KOPT-K1 (cell line): Measurements from ENCODE around the gene AIMP1.
"Not testable (repeated sequence)": the region's sequence is repeated elsewhere in the genome, so short reads cannot be mapped to it uniquely, and the experiment has no call there.

ENCODE experiments used
- H3K27ac ChIP-seq: fragments of 200-600 bp; sonication (generic); 2 replicates; pipeline ENCODE4 v1.5.1; 2016; ENCODE audit warnings: antibody characterized with exemption, mild to moderate bottlenecking, low read depth, low read length; ENCODE audit not compliant: poor library complexity, severe bottlenecking
- H3K36me3 ChIP-seq: fragments of 200-600 bp; sonication (generic); 2 replicates; pipeline ENCODE4 v1.5.1; 2017; ENCODE audit warnings: antibody characterized with exemption, mild to moderate bottlenecking, low read length, moderate library complexity; ENCODE audit not compliant: insufficient read depth
- H3K9me3 ChIP-seq: fragments of 200-600 bp; sonication (generic); 2 replicates; pipeline ENCODE4 v1.5.1; 2017; ENCODE audit warnings: antibody characterized with exemption, low read length, mild to moderate bottlenecking; ENCODE audit not compliant: insufficient read depth, poor library complexity, severe bottlenecking

The AIMP1 gene

DNA sequence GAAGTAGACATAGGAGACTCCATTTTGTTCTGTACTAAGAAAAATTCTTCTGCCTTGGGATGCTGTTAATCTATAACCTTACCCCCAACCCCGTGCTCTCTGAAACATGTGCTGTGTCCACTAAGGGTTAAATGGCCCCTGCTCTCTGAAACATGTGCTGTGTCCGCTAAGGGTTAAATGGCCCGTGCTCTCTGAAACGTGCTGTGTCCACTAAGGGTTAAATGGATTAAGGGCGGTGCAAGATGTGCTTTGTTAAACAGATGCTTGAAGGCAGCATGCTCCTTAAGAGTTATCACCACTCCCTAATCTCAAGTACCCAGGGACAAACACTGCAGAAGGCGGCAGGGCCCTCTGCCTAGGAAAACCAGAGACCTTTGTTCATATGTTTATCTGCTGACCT is 5.5 kb downstream of the AIMP1 start:
- H3K9me3 ChIP-seq, H3K27ac ChIP-seq: not testable (repeated sequence)
- H3K36me3 ChIP-seq, result peaks cover 46% of the 10 kb centered on the region

DNA sequence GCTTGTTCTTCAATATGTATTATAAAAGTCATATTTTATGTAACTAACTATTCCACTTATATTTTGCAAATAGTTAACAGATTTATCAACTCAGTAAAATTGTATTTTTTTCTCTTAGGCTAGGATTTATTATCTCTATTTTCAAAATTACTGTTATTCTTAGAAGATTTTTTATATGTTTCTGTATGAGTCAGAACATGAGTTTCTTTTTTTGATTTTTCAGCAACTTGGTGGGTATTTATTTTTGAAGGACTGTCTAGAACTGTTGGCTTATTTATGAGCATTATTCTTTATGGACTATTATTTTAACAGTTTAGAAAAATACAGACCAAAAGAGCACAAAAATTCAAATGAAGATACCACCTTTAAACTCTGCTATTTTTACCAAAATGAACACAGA is 6.8 kb downstream of the AIMP1 start:
- Histone ChIP-seq H3K27ac (no peak overlapping the region), H3K36me3 (peaks cover 59% of the 10 kb centered on the region), H3K9me3 (no peaks in the 10 kb centered on the region)

DNA sequence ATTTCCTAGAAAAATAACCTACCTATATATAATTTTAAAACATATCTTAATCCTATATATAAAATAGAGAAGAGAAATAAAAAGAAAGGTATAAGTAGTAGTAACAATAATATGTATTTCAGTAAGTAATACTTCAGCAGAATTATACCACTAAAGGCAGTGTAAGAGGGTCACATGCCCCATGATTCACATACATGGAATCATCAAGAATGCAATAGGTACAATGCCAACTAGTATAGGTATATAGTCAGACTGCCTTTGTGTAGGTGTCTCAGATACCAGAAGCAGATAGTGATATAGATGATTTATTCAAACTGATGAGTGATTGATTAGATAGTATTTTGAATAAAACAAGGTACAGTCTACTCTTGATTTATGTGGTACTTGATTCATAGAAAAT is 9.4 kb downstream of the AIMP1 start:
- peaks cover 75% of the 10 kb centered on the region for H3K36me3 ChIP-seq

DNA sequence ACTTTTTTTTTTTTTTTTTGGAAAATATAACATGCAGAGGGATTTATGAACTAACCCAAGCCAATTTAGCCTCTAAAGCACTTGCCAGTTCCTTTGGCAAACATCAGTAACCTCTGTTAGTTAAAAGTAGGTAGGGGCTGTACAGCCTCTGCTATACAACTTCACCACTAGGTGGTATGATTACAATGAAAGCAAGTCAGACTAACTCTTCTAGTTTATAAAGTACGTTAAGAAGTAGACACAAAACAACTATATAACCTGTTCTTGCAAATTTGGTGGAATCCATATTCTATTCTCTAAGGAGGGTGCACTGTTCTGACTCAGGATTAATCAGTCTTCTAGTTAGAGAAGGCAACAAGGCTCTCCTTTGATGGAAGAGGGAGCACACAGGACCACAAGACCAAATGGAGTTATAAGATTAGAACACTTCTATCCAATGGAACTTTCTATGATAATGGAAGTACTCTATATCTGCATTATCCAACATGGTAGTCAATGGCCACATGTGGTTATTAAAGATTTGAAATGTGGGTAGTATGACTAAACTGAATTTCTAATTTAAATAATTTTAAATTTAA is 12.8 kb downstream of the AIMP1 start:
- Histone ChIP-seq H3K9me3 (no peaks in the 10 kb centered on the region), H3K27ac (no peak overlapping the region), H3K36me3 (peaks cover 93% of the 10 kb centered on the region)

More for the DNA sequence above, 9.4 kb downstream of the AIMP1 start:
- no peaks in the 10 kb centered on the region for H3K9me3 ChIP-seq
- no peak overlapping the region for H3K27ac ChIP-seq

DNA sequence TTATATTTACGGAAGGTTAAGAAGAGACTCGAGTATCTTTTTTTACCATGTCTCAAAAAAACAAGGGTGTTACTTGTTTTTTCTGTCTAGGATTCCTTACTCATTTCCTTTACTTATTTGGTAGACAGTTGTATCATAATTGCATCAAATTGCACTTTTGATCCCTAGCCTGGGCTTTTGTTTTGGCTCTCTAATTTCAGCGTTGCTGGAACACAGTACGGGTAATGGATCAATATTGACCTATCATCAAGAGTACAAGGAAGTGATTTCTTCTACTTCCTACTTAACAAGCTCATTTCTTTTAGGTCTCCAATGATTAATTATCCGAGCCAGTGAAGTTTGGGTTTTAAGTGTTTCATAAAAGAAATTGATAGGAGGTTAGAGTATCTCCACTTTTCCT is 16.8 kb downstream of the AIMP1 start:
- Histone ChIP-seq H3K9me3 (peaks cover 9% of the 10 kb centered on the region), H3K27ac (no peak overlapping the region), H3K36me3 (peaks cover 98% of the 10 kb centered on the region)

DNA sequence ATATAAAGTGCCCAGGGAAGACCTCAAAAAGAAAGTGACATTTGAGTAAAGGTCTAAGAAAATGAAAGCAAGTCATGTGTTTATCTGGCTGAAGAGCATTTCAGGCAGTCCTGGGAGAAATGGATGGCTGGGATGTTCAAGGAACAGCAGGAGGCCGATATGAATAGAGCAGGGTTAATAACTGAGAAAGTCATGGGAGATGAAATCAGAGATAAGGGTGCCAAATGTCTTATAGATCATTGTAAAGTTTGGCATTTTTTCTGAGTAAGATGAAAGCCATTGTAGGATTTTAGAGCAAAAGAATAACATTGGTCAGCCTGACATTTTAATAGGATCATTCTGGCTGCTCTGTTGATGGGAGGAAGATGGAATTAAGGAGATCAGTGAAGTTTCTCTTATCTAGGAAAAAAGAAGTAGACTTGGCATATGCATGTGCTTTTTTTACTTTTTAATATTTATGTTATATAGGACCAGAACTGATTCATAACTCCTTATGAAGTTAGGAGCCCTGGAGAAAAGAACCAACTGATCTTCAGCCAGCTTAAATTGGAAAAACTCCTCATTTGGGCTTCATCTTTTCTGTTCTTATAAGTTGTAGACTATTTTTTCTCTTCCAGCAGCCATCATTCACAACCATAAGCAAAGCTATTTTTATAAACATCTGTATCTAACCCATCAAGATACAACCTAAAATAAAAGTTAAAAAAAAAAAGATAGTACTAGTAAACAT is 18.6 kb downstream of the AIMP1 start:
- peaks cover 24% of the 10 kb centered on the region for H3K9me3 ChIP-seq
- H3K36me3 ChIP-seq, result peaks cover 97% of the 10 kb centered on the region
- no peak overlapping the region for H3K27ac ChIP-seq

DNA sequence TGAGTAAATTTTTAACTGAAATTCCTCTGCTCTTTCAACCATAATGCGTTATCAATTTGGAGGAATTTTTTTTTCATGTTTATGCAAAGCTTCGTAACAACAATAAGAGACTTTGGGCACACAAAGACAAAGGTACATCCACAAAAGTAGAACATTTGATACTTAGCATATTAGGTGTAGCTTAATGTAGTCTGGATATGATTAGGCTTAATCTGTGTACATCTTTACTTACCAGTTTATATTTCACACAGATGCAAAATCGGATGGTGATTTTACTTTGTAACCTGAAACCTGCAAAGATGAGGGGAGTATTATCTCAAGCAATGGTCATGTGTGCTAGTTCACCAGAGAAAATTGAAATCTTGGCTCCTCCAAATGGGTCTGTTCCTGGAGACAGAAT is 20.3 kb downstream of the AIMP1 start:
- Histone ChIP-seq H3K9me3 (peaks cover 41% of the 10 kb centered on the region), H3K27ac (no peak overlapping the region), H3K36me3 (peaks cover 98% of the 10 kb centered on the region)

DNA sequence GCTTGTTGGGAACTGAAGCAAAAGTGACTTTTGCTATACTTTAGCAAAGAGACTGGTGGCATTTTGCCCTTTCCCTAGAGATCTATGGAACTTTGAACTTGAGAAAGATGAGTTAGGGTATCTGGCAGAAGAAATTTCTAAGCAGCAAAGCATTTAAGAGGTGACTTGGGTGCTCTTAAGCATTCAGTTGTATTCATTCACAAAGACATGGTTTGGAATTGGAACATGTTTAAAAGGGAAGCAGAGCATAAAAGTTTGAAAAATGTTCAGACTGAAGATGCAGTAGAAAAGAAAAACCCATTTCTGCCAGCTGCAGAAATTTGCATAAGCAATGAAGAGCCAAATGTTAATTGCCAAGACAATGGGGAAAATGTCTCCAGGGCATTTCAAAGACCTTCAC is 21.6 kb downstream of the AIMP1 start:
- Histone ChIP-seq H3K27ac (no peak overlapping the region), H3K36me3 (peaks cover 98% of the 10 kb centered on the region), H3K9me3 (peaks cover 42% of the 10 kb centered on the region)

DNA sequence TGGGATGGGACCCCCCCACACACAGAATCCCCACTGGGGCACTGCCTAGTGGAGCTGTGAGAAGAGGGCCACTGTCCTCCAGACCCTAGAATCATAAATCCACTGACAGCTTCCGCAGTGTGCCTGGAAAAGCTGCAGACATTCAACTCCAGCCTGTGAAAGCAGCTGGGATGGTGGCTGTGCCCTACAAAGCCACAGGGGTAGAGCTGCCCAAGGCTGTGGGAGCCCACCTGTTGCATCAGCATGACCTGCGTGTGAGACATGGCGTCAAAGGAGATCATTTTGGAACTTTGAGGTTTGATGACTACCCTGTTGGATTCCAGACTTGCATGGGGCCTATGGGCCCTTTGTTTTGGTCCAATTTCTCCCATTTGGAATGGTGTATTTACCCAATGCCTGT is 22.3 kb downstream of the AIMP1 start:
- no peak overlapping the region for H3K27ac ChIP-seq
- peaks cover 95% of the 10 kb centered on the region for H3K36me3 ChIP-seq
- H3K9me3 ChIP-seq, result peaks cover 42% of the 10 kb centered on the region

DNA sequence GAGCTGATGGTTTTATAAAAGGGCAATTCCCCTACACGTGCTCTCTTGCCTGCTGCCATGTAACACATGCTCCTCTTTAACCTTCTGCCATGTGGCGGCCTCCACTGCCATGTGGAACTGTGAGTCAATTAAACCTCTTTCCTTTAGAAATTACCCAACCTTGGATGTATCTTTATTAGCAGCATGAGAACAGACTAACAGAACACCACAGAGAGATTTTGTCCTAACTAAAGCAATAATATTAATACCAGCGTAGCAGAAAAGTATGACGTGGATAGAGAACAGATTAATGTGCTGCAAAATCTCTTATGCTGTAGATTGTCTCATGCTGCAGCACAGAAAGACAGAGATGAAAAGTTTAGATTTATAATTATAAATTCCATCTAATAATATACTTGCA is 23.1 kb downstream of the AIMP1 start:
- Histone ChIP-seq H3K27ac (no peak overlapping the region), H3K9me3 (peaks cover 42% of the 10 kb centered on the region), H3K36me3 (peaks cover 93% of the 10 kb centered on the region)

DNA sequence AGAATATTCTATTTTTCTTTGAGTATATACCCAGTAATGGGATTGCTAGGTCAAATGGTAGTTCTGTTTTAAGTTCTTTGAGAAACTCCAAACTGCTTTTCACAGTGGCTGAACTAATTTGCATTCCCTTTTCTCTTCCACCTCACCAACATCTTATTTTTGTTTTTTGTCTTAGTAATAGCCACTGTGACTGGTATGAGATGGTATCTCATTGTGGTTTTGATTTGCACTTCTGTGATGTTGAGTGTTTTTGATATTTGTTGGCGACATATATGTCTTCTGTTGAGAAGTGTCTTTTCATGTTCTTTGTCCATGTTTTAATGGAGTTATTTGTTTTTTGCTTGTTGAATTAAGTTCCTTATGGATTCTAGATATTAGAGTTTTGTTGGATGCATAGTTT is 24.4 kb downstream of the AIMP1 start:
- H3K36me3 ChIP-seq, result peaks cover 89% of the 10 kb centered on the region
- H3K9me3 ChIP-seq, result peaks cover 42% of the 10 kb centered on the region
- H3K27ac ChIP-seq, result no peak overlapping the region

DNA sequence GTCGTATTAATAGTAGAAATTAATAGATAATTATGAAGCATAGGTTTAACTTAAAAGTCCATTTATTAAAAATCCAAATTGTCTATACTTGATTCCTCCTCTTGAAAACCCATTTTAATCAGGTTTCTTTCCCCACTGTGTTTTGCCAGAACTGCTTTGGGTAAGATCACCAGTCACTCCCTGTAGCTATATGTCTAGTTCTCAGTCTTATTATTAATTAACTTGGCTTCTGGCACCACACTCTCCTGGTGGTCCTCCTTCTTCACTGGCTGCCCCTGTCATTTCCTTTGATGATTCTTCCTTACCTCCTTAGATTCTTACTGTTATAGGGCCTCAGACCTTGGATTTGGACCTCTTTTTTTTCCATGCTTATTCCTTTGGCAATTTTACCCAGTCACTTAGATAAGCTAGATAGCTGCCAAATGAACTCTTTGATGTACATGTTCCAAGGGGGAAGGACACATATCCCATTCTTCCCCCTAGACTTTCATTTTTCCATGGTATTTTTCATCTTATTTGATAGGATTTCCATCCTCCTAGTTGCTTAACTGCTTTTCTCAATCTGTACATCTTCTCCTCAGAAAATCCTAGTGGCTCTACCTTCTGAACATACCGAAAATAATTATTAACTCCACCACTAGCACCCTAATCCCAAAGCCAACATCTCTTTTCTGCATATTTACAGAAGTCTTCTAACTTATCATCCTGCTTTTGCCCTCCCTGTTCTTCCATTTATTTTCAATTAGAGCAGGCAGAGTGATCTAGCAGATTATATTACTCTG is 27.7 kb downstream of the AIMP1 start:
- Histone ChIP-seq H3K36me3 (peaks cover 88% of the 10 kb centered on the region), H3K27ac (no peak overlapping the region), H3K9me3 (peaks cover 24% of the 10 kb centered on the region)

DNA sequence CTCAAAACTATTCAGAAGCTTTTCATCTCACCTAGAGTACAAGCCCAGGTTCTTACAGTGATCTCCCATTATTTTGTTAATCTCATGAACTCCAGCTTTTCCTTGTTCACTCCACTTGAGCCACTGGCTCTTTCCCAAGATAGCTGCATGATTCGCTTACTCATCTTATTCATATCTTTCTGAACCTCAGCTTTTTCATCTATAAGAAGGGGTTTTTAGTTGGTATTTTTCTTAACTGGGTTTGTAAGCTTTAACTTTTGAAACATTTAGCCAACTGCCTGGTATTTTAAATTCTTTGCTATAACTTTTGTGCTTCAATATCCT is 28.3 kb downstream of the AIMP1 start:
- no peak overlapping the region for H3K27ac ChIP-seq
- H3K36me3 ChIP-seq, result peaks cover 87% of the 10 kb centered on the region
- peaks cover 20% of the 10 kb centered on the region for H3K9me3 ChIP-seq

DNA sequence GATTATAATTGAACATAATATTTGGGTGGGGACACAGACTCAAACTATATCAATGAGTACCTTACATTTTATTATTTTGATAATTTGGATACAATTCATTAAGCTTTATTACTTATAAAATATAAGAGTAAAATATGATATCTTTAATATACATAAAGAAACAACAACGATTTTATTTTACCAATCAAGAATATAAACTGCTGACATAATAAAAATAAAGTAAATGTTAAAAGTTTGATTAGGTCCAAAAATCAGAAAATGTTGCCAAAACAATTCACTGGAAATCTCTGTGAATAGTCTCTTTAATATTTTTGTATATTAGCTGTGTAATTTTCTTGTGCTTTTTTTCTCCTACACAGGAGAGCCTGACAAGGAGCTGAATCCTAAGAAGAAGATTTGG is 30.8 kb downstream of the AIMP1 start:
- no peaks in the 10 kb centered on the region for H3K9me3 ChIP-seq
- no peak overlapping the region for H3K27ac ChIP-seq
- H3K36me3 ChIP-seq, result peaks cover 86% of the 10 kb centered on the region

DNA sequence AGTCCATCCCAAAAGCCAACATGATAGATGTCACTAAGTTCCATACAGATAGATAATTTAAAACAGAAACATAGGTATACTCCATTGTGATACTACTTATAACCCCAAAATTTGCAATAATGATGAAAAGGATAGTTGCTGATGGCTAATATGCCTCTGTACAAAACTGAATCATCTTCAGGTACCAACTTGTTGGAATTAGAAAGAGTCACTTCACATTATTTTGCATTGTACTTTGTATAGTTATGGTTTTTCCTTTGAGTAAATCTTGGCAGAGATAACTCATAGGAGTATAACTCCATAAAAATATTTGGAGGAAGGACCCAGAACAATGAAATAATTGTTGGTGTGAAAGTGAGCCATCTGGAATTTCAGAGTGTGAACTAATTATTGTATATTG is 34.7 kb downstream of the AIMP1 start:
- no peak overlapping the region for H3K27ac ChIP-seq
- peaks cover 64% of the 10 kb centered on the region for H3K36me3 ChIP-seq
- no peaks in the 10 kb centered on the region for H3K9me3 ChIP-seq

DNA sequence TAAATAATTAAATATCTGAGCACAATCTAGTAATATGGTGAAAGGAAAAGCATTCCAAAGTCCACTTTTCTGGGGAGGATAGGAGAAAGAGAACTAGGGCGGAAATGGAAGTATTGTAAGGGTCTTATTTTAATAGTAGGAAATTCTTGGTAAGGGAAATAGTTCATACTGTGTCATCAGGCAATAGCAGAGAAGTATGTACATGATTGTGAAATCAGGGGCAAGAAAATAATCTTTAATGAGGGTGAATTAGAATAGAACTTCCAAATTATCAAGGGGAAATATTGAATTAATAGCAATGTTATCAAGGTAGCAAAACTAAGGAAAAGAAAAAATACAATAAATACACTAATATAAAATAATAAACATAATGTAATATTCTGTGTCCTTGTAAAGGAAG is 37.4 kb downstream of the AIMP1 start:
- Histone ChIP-seq H3K27ac (no peak overlapping the region), H3K9me3 (no peaks in the 10 kb centered on the region)

More for the DNA sequence above, 37.4 kb downstream of the AIMP1 start:
- H3K36me3 ChIP-seq, result peaks cover 37% of the 10 kb centered on the region
